ENCODE measurements around the gene PYY. TPM values are rescaled to one million over a fixed set of nuclear protein-coding genes. Genes with fewer than 3 reads are reported as not detected.

Gene PYY
- total RNA-seq, 4 donors from 2014 or later, result not detected

GRCh38 chr17:43906951-43907424 is 46.8 kb downstream of the PYY start:
- TF ChIP-seq POLR2AphosphoS5 (IDR thresholded peaks at IDR 0.05) (no peak), EP300 (IDR thresholded peaks at IDR 0.05) (no peak), POLR2A (IDR thresholded peaks at IDR 0.05; ENCODE audit: low read depth) (no peak), CTCF (IDR thresholded peaks at IDR 0.05) (no peak)
- H3K4me3 ChIP-seq, result peak overlapping the region; percentile 77 to 86 (median 86)
- H3K9me3 ChIP-seq, result no peaks in the 10 kb centered on the region
- DNase-seq (ENCODE audit: extremely low spot score), result no peak
- peak overlapping the region; percentile 95 to 97 (median 96) for H3K27ac ChIP-seq (replicated peaks in 1 of 4)
- peaks cover 22 to 47% (median 38%) of the 10 kb centered on the region in 4 donors for H3K4me1 ChIP-seq
- H3K36me3 ChIP-seq, result peaks cover 0 to 17% (median 6%) of the 10 kb centered on the region in 4 donors
- under 1% methylated on average over 14 of the region's 29 CpGs for WGBS
- intact Hi-C loops (cut with DNase I), result loop anchor here (10.0 kb wide), 1 partner anchor 238 kb away; the partner anchor contains the start of gene HROB
- H3K27me3 ChIP-seq, result peaks cover 0 to 24% (median 0%) of the 10 kb centered on the region in 4 donors

DNA sequence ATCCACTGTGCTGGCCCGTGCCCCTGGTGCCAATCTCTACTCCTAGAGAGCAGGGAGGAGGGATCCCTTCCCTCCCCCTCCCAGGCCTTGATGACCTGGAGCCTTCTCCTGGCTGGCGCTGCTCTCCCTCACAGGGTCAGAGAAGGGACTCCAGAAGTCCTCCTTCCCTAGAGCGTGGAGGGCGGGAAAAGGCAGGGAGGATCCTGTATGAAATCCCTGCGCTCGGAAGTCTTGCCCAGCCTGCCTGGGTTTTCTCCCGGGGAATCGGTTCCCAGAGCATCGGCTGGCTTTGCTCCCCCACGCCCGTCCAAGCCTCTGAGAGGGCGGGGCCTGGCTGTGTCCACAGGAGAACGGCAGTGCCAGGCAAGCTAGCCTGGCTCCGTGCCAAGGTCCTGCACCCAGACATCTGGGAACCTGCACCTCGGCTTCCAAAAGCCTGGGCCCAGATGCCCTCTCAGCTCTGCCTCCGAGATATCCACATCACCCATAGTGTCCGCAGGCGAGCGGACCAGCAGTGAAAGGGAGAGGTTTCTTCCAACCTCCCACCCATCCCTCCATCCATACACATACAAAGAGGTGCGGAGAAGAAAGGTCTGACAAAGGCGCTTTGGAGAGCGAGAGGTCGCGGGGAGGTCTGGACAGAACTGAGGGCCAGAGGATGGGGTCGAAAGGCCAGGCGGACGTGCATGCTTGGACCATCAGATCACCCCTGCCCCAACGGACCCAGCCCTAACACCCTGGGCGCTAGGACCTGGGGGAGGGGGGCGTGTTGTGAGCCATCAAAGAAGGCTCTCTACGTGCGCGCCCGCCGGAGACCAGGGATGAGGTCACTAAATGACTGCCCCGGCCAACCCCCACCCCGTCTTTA is 47.5 kb downstream of the PYY start:
- no peak for TF ChIP-seq EP300 (IDR thresholded peaks at IDR 0.05)
- peak in 1 of 3 experiments; percentile 8 for TF ChIP-seq CTCF (IDR thresholded peaks at IDR 0.05)
- TF ChIP-seq POLR2A (IDR thresholded peaks at IDR 0.05; ENCODE audit: low read depth), result no peak
- TF ChIP-seq POLR2AphosphoS5 (IDR thresholded peaks at IDR 0.05), result peak; percentile 47 to 64
- DNase-seq (ENCODE audit: extremely low spot score), result peak; percentile 94
- Histone ChIP-seq H3K9me3 (no peaks in the 10 kb centered on the region), H3K36me3 (peaks cover 0 to 19% (median 6%) of the 10 kb centered on the region in 4 donors), H3K4me1 (peaks cover 24 to 55% (median 42%) of the 10 kb centered on the region in 4 donors), H3K4me3 (peak overlapping the region; percentile 77 to 86 (median 86)), H3K27me3 (peaks cover 0 to 24% (median 0%) of the 10 kb centered on the region in 4 donors), H3K27ac (replicated peaks in 1 of 4) (peak overlapping the region; percentile 95 to 97 (median 96))
- intact Hi-C loops (cut with DNase I), result loop anchor here (10.0 kb wide), 1 partner anchor 239 kb away; the partner anchor contains the start of gene HROB
- 8% methylated on average over 13 of the region's 37 CpGs for WGBS

DNA sequence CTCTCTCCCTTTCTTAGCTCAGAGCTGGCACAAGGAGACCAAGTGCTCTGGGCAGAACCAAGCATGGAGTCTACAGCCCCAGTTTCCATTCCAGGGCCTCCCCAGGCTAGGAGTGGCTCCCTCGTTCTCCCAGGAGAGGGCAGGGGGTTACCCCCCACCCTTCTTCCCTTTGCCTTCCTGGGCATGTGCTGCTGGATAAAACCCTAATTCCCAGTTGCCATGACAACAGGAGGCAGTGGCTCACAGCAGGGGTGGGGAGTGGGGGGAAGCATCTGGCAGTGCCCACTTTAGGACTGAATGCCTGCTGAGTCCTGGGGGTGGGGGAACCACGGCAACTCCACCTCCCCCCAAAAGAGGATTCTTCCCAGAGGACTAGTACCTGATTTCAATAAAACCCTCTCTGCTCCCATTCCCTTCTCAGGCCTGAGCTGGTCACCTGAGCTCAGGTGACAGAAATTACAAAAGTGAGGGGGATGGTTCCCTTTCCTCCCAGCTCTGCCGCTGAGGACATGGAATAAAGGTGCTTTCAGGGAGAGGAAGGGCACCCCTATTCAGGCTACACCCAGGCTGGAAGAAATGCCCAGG is 48.2 kb downstream of the PYY start:
- Histone ChIP-seq H3K4me1 (peaks cover 31 to 62% (median 49%) of the 10 kb centered on the region in 4 donors), H3K36me3 (peaks cover 0 to 19% (median 6%) of the 10 kb centered on the region in 4 donors), H3K27ac (replicated peaks in 1 of 4) (peak overlapping the region; percentile 95 to 97 (median 96)), H3K9me3 (no peaks in the 10 kb centered on the region), H3K4me3 (peak overlapping the region; percentile 77 to 86 (median 86)), H3K27me3 (peaks cover 0 to 24% (median 0%) of the 10 kb centered on the region in 4 donors)
- intact Hi-C loops (cut with DNase I), result loop anchor here (10.0 kb wide), 1 partner anchor 239 kb away; the partner anchor contains the start of gene HROB
- TF ChIP-seq POLR2AphosphoS5 (IDR thresholded peaks at IDR 0.05), result no peak
- no peak for TF ChIP-seq EP300 (IDR thresholded peaks at IDR 0.05)
- TF ChIP-seq POLR2A (IDR thresholded peaks at IDR 0.05; ENCODE audit: low read depth), result no peak
- no peak for TF ChIP-seq CTCF (IDR thresholded peaks at IDR 0.05)
- DNase-seq (ENCODE audit: extremely low spot score), result no peak
- WGBS, result 37% methylated on average over 3 of the region's 3 CpGs

Other genes starting within 250 kb of the PYY start
- gene SOST, start 195.1 kb downstream of the PYY start, total RNA-seq, result not detected
- 100 to 1,000 TPM; 130 to 182 (median 158) TPM for gene DUSP3, start 175.0 kb downstream of the PYY start, total RNA-seq
- gene CFAP97D1, start 173.5 kb downstream of the PYY start, total RNA-seq, result under 1 TPM in 1 of 4 donors, not detected in 3; 0.19 TPM
- 1 to 10 TPM; 5.0 to 9.9 (median 6.2) TPM for gene MPP3, start 120.8 kb downstream of the PYY start, total RNA-seq
- gene CD300LG, start 106.8 kb downstream of the PYY start, total RNA-seq, result 10 to 100 TPM in 1 of 4 donors, 1 to 10 TPM in 2, under 1 TPM in 1; 0.83 to 12.0 (median 7.3) TPM
- gene MPP2, start 46.4 kb downstream of the PYY start, total RNA-seq, result 10 to 100 TPM; 13.3 to 15.9 (median 15.6) TPM
- gene PPY, start 11.5 kb downstream of the PYY start, total RNA-seq, result not detected
- 1 to 10 TPM in 3 of 4 donors, under 1 TPM in 1; 0.83 to 3.4 (median 1.8) TPM for gene NAGS, start 50.7 kb upstream of the PYY start, total RNA-seq
- 10 to 100 TPM; 22.9 to 30.7 (median 27.2) TPM for gene TMEM101, start 61.0 kb upstream of the PYY start, total RNA-seq
- 10 to 100 TPM; 37.8 to 59.2 (median 46.0) TPM for gene LSM12, start 112.7 kb upstream of the PYY start, total RNA-seq
- gene G6PC3, start 116.8 kb upstream of the PYY start, total RNA-seq, result 10 to 100 TPM; 23.9 to 37.5 (median 30.7) TPM
- gene HDAC5, start 169.7 kb upstream of the PYY start, total RNA-seq, result 100 to 1,000 TPM in 3 of 4 donors, 10 to 100 TPM in 1; 75.6 to 237 (median 130) TPM
- 1 to 10 TPM; 1.7 to 4.6 (median 2.6) TPM for gene HROB, start 188.0 kb upstream of the PYY start, total RNA-seq
- gene ASB16, start 216.8 kb upstream of the PYY start, total RNA-seq, result 10 to 100 TPM in 1 of 4 donors, 1 to 10 TPM in 3; 3.3 to 10.8 (median 6.0) TPM
- 10 to 100 TPM; 25.3 to 50.3 (median 33.4) TPM for gene TMUB2, start 233.0 kb upstream of the PYY start, total RNA-seq
- 10 to 100 TPM; 41.9 to 72.6 (median 50.0) TPM for gene ATXN7L3, start 245.9 kb upstream of the PYY start, total RNA-seq

Measured in esophagus muscularis mucosa (tissue), 4 donors.